Left lobe of liver (tissue), 2 donors: ENCODE results near the gene ACACB. TPM values are rescaled to one million over a fixed set of nuclear protein-coding genes. Genes with fewer than 3 reads are reported as not detected.

Source experiments
- ATAC-seq: fragments of 200-7000 bp; cut with Tn5 transposase; one replicate; pipeline ENCODE4 v1.9.1; 2020; ENCODE audit warnings: mild to moderate bottlenecking, moderate library complexity
- DNase-seq: peaks from one replicate; pipeline ENCODE4 v3.0.0-alpha.2; 2020; ENCODE audit warnings: low spot score
- total RNA-seq: library from RNA; stranded (reverse); gene quantifications from one replicate; pipeline ENCODE4 v1.2.1, GENCODE V29; 2021
- donor health status: DM: no; HTN: no; CAD: no; lungs with moderate emphysema.
- donor health status: DM: no; HTN: yes; CAD: no.

ACACB gene
- total RNA-seq: 232 TPM

DNA sequence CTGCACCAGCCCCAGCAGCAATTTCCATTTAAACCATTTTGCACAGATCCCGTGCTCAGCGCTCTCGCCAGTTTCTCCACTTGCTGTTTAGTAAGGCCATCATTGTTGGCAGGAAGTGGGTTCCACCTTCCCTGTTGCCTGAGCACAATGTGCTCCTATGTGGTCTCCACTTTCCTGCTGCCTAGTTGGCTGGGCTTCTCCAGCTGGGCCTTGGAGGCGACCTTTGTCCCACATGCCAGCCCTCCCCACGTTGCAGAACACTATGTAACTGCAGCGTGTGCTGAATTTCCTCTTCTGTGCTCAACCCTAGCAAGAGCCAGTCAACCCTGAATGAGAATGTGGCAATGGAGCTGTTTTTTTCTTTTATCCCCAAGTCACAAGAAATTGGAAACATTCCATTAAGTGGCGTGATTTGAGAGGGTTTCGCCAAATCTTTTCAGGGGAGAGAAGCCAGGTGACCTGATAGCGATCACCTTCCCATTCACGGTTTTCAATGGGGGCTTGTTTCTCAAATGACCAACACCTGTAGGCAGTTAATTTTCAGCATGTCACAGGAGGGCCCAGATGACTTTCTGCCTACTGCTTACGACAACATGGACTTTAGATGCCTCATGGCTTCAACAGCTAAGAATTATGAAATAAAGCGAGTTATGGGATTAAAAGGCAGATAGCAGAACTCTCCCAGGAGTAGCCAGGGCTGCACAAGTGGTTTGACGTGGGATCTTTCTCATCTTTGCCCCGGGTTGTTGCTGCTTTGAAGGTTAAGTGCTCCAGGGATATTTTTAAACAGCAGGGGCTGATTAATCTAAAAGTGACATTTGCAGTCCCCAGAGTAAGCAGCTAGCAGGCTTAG lies at the start of gene ACACB:
Gene ACACB, plus strand, starts transcription at position 830 of the 853 bp plus-strand sequence. CDS start 22,819 bp downstream, outside the sequence.
- DNase-seq: peak; percentile 93
- ATAC-seq: peak; percentile 63

DNA sequence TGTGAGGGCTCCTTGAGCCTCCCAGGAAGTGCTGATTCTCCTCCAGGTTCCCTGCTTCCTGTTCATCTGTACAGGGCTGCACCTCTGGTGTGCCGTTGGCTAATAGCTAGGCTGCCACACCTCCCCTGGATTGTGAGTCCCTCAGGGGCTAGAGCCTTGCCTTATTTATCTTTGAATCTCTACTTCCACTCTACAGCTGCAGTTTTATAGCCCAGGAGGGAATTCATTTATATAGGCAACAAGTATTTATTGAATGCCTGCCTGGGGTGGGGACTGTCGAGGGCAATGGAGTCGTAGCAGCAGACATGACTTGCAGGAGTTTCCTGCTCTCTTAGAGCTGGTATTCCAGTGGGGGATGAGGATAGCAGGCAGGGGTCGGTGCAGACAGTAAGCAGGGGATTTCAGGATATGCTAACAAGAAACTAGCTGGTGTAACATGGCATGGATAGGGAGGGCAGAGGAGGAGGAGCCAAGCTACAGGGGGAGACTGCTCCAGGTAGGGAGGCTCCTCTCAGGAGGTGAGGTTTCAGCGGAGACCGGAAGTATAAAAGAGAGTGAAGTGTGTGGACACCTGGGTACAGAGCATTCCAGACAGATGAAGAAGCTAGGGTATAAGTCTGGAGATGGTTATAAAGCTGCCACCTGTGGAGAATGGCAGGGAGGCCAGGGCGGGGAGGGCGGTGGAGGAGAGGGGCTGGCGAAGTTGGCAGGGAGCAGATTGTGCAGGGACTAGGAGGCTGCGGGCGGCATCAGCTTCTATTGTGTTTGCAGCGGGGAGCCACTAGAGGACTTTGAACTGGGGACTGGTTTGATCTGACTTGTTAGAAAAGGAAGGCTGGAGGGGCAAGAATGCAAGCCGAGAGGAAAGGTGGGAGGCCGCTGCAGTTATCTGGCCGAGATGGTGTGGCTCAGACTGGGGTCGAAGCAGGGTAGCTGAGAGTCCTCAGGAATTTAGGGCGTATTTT lies 46.8 kb upstream of the ACACB start:
- ATAC-seq (peak; percentile 40), DNase-seq (no peak)

DNA sequence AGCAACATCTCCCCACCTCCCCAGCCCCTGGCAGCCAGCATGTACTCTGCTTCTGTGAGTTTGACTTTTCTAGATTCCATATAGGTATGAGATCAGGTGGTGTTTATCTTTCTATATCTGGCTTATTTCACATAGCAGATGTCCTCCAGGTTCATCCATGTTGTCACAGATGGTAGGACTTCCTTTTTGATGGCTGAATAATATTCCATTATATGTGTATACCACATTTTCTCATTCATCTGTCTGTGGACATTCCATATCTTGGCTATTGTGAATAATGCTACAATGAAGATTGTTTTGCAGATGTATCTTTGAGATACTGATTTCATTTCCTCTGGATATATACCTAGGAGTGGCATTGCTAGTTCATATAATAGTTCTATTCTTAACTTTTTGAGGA lies 41.5 kb upstream of the ACACB start:
- no peak for DNase-seq
- no peak for ATAC-seq

DNA sequence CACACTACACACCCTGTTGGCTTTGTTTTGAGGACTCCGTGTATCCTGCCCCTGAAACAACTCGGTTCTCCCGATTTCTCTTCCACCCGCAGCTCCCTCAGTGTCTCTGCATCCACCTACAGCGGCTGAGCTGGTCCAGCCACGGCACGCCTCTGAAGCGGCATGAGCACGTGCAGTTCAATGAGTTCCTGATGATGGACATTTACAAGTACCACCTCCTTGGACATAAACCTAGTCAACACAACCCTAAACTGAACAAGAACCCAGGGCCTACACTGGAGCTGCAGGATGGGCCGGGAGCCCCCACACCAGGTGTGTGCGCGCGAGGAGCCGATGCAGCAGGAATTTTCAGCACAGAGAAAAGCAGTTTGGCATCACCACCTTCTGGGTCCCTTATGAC lies 33.6 kb upstream of the ACACB start:
- ATAC-seq (no peak), DNase-seq (no peak)

DNA sequence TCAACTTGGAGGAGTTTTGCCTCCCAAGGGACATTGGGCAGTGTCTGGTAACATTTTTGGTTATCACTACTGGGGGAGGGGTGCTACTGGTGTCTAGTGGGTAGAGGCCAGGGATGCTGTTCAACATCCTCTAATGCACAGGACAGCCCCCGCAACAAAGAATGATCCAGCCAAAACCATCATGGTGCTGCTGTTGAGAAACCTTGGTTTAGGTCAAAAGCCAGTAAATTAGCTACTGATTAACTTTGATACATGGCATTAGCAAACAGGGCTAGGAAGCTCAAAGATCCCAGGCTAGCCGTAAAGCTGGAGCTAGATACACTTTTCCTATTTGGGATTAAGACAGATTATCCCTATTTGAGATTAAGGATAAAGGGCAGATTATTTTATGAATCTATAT lies 32.0 kb upstream of the ACACB start:
- DNase-seq: peak; percentile 83
- peak; percentile 62 for ATAC-seq

DNA sequence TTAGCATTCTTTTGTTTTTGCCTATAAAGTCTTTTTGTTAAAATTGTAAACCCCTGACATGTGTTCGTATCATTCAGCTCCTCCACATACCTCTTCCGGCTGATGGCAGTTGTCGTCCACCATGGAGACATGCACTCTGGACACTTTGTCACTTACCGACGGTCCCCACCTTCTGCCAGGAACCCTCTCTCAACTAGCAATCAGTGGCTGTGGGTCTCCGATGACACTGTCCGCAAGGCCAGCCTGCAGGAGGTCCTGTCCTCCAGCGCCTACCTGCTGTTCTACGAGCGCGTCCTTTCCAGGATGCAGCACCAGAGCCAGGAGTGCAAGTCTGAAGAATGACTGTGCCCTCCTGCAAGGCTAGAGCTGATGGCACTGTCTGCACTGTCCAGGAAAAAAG lies 30.8 kb upstream of the ACACB start:
- ATAC-seq: peak; percentile 57

DNA sequence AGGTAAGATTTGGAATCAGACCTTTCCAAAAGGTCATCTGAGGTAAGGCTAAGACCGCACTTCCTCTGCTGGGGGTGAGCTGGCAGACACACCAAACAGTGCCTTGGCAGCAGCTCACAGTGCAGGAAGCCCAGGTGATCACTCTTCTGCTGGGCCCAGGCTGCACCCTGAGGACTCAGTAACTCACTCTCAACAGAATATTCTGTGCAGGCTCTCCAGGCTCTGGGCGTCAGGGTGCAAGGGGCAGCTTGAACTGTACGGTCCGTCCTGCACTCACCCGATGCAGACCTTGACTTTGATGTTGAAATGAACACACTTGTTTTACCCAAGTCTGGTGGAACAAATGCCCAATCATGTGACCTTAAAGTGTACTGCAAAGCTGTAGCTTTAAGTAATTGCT lies 29.1 kb upstream of the ACACB start:
- peak; percentile 94 for DNase-seq
- ATAC-seq: peak; percentile 77

More for the DNA sequence above, 30.8 kb upstream of the ACACB start:
- DNase-seq: peak; percentile 73

DNA sequence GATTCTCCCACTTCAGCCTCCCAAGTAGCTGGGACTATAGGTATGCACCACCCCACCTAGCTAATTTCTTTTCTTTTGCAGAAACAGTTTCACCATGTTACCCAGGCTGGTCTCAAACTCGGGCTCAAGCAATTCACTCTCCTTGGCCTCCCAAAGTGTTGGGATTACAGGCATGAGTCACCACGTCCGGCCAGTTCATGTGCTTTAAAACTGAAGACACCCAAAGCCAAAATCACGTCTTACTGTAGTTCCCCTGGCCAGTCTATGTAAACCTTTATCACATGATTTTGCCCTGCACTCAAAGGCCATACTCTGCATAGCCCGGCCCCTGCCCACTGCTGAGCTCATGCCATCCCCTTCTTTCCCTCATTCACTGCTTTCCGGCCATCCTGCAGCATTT lies 27.6 kb upstream of the ACACB start:
- no peak for ATAC-seq
- no peak for DNase-seq

DNA sequence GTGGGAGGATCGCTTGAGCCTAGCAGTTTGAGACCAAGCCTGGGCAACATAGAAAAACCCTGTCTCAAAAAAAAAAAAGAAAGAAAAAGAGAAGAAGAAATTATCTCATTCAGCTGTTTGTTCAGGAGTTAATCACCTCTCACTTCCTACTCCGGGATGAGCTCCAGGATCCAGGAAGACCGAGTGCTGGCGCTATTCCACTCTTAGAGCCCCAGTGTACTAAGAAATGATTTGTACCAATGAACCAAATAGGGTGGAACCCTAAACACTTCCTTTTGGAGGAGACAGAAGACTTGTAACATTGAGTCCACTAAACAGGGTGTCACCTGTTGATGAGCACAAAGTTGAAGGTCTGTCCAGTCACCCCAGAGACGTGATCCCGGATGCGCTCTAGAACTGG lies 26.7 kb upstream of the ACACB start:
- DNase-seq (no peak), ATAC-seq (no peak)

DNA sequence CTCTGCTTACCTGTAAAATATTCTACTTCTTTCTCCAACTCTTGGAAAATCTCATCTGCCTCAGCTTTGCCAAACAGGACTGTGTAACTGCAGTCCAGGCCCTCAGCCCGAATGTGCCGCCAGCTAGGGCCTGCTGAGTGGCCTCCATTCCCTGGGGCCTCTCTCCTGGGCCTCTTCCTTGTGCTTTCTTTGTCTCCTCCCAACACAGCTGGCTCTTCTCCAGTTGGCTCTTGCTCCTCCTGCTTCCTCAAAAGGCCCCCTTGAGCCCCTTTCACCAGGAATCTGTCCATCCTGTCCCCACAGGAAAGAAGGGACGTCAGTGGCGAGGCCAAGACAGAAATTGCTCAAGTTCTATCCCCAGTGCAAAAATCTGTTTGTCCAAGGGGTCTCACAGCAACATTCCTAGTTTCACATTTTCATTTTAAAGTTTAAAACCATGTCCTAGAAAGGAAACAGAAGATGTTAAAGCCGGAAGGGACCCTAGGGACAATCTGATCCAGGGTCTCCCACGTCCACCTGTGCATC lies 23.8 kb upstream of the ACACB start:
- ATAC-seq (no peak), DNase-seq (no peak)

DNA sequence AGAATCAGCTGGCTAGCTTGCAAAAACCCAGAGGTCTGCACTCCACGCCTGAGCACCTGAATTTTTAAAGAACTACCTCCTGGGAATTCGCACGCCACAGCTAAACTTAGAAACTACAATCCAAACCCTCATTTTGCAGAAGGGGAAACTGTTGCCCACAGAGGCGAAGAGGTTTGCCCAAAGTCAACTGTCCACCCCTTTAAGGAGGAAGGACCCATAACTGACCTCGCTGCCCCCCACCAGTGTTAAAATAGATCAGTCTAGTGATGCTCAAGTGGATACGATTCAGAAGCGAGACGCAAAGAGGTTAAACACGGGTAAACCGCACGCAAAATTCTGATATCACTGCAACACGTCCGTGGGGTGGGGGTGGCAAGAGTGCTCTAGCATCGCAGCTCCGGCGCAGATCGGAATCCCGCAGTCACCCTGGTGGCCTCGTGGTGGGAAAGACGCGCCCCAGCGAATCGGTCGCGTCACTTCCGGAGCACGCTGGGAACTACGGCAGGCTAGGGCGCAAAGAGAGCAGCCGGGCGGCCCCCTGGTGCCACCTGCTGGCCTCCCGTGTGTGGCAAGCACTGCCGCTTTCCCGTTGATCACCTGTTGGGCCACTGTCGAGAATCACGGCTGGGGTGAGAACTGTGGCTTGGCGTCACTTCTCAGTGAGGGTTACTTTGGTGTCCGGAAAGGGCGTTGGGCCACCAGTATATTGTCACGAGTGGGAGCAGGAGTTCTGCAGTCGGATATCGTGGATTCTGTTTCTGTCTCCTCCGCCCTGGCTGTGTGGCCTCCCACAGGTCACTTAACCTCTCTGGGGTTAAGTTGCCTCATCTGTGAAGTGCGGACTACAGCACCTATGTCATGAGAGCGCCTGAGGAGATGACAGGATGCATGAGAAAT lies 23.1 kb upstream of the ACACB start, which contains the start of gene ALKBH2:
Gene ALKBH2, minus strand, starts transcription at position 451 of the 897 bp plus-strand sequence. CDS start 686 bp downstream, outside the sequence.
- peak; percentile 94 for DNase-seq
- peak; percentile 81 for ATAC-seq

DNA sequence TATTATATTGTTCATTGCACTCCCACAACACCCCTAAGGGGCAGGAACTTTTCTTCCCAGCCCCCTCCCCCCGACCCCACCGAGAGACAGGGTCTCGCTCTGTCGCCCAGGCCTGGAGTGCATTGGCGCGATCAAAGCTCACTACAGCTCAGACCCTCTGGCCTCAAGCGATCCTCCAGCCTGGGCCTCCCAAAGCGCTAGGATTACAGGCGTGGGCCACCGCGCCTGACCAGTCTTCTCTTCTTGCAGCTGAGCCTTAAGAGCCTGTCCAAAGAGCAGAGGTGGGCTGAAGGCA lies 19.3 kb upstream of the ACACB start:
- DNase-seq (no peak), ATAC-seq (no peak)

DNA sequence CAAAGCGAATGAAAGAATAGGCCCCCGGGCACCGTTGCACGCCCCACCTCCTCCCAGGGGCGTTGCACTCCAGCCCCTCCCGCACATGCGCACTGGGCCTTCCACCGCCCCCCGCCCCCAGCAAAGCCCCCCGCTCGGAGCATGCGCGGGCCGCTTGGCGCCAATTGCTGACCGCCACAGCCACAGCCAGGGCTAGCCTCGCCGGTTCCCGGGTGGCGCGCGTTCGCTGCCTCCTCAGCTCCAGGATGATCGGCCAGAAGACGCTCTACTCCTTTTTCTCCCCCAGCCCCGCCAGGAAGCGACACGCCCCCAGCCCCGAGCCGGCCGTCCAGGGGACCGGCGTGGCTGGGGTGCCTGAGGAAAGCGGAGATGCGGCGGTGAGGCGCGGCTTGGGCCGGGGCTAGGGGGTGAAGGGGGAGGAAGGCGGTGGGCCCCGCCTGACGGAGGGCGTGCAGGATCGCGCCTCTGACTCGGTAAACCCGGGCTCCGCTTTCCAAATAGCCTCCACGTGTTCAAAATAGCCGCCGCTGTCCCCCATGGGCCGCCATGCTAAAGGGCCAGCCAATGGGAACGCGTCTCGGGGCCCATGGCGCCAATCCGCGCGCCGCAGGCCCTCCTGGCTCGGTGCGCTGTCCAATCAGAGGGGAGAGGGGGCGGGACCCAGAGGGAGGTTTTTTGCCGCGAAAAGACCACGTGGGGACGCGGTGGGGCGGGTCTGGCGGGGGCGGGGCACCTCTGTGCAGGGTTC lies 18.8 kb upstream of the ACACB start, which contains the start of gene UNG:
Gene UNG, plus strand, starts transcription at position 163 of the 748 bp plus-strand sequence. Its CDS starts 83 bp downstream, at position 246.
- peak; percentile 87 for ATAC-seq

DNA sequence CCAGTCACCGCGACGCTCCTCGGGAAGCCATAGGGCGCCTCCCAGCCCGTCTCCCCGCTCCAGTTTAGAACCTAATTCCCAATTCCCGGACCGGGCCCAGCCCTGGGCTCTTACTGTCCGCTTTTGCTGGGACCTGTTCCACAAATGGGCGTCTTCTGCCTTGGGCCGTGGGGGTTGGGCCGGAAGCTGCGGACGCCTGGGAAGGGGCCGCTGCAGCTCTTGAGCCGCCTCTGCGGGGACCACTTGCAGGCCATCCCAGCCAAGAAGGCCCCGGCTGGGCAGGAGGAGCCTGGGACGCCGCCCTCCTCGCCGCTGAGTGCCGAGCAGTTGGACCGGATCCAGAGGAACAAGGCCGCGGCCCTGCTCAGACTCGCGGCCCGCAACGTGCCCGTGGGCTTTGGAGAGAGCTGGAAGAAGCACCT lies 18.2 kb upstream of the ACACB start:
- ATAC-seq: peak; percentile 50
- no peak for DNase-seq

More for the DNA sequence above, 18.8 kb upstream of the ACACB start, which contains the start of gene UNG:
- peak; percentile 98 for DNase-seq

DNA sequence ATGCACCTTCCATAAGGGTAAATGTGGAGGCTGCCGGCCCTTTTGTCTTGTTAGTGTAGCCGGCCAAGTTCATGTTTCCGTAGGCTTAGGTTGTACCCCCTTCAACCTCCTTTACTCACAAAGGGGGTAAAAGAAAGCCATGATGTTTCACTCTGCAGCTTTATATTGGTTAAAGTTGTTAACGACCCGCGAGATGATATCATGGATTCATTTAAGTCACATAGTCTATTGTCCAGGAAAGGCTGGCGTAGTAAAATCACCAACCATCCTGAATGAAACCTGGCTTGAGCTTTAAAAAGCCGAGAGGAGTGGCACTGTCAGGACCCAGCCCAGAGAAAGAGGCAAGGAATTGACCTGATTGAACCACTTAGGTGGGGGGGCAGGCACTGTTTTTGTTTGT lies 17.7 kb upstream of the ACACB start:
- DNase-seq (no peak), ATAC-seq (peak; percentile 34)

DNA sequence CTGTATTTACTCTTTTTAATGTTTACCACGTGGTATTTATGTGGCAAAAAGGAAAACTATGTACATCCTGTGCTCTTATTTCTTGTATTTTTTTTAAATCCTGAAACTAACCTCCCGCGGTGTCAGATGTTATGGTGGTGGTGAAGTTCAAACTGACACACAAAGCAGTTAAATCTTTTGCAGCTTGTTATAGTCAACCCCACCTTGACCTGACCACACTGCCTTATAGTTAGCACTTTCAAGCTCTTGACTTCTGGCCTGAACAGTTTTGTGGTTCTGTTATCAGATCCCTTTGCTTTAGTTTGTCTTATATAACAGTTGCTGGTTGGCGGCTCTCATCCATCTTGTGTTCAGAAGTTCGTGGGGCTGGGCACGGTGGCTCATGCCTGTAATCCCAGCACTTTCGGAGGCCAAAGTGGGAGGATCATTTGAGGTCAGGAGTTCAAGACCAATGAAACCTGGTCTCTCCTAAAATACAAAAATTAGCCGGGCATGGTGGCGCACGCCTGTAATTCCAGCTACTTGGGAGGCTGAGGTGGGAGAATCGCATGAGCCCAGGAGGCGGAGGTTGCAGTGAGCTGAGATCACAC lies 16.9 kb upstream of the ACACB start:
- DNase-seq (no peak), ATAC-seq (no peak)

DNA sequence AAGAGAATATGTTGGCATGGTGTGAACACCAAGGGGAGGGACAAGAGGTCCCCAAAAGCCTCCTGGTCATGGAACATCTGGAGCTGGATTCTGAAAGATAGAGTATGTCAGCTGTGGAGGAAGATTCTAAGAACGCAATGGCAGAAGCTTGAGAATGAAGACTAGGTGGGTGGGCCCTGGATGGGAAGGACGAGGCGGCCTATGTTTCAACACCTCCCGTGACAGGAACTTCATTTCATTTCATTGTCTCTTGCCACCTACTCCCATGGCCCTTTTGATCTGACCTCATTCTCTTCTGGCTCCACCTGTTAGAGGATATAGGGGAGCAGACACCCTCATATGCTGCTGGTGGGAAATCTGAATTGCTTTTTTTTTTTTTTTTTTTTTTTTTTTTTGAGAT lies 15.6 kb upstream of the ACACB start:
- ATAC-seq (no peak), DNase-seq (peak; percentile 23)

DNA sequence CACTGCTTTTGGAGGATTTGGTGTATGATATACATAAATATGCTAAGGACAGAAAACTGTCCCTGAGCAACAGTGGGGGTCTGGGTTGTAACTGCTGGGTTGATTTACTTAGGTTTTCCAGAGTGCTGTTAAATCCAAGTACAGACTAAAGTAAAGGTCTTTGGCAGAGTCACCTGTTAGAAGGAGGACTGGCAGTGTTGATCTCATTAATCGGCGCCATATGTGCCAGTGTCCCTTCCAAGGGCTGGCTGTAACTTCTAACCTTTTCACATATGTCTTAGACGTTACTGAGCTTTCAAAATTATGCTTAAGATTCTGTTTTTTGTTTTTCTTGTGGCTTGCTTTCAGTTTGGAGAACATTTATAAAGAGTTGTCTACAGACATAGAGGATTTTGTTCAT lies 13.9 kb upstream of the ACACB start:
- ATAC-seq (no peak), DNase-seq (no peak)

DNA sequence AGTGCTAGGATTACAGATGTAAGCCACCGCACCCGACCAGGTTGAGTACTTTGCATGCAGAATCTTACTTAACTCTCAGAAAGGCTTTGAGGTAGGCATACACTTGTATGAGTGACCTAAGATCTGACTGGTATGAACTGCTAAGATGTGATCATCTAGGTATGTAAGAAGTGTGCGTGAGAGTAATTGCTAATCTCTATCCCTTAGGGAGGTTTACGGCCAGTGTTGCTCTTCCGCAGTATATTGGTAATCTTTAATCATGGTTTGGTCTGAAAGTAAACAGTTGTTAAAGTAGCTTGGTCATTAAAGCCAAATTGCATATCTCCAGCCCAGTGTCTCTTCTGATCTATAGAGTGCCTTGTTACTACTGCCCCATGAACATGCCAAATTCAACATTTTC lies 11.2 kb upstream of the ACACB start:
- DNase-seq (no peak), ATAC-seq (no peak)
